ENCODE measurements around the gene ANKRD36. TPM values are rescaled to one million over a fixed set of nuclear protein-coding genes. Genes with fewer than 3 reads are reported as not detected.
"Not testable (repeated sequence)": the region's sequence is repeated elsewhere in the genome, so short reads cannot be mapped to it uniquely, and the experiment has no call there.

ANKRD36 gene
- total RNA-seq, 1 donor from 2014 or later: 51.1 TPM

DNA sequence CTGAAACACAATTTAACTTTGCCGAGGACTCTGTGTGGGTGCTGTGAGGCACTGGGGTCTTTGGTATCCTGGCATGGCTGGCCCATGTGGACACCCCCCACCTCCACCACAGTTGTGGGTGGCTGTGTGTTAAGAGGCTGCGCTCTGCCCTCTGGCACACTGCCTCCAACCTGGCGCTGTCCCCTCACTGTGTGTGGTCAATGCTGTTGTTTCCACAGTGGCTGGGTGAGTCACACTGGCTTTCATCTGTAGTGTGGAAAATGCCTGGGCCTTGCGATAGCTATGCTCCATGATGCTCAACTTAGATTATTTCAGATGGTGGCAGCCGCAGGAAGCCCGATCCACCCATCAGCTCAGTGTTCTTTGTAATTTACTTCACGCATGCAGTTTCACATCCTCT is 27.9 kb upstream of the ANKRD36 start:
- not testable (repeated sequence) for H3K36me3 Mint-ChIP-seq (ENCODE audit: unreplicated experiment); H3K4me1 Mint-ChIP-seq (ENCODE audit: low read depth, unreplicated experiment); H3K27me3 Mint-ChIP-seq (ENCODE audit: unreplicated experiment); H3K4me3 Mint-ChIP-seq (ENCODE audit: unreplicated experiment); H3K9me3 Mint-ChIP-seq (ENCODE audit: unreplicated experiment); DNase-seq; H3K27ac Mint-ChIP-seq (ENCODE audit: unreplicated experiment)

DNA sequence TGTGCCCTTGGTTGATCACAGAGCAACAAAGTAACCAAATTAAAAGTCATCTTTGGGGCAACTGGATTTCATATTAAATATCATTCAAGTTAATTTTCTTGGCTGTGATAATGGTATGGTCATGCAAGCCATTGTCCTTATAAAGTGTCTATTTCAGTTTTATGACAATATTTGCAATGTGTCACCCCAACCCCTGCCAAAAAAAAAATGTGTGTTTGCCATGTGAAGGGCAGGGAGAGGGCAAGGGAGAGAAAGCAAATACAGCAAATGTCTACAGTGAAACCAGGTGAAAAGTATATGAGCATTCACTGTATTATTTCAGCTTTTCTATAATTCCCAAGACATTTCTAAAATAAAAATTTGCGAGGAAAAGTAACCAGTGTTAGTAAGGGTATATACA is 24.2 kb upstream of the ANKRD36 start:
- not testable (repeated sequence) for H3K27ac Mint-ChIP-seq (ENCODE audit: unreplicated experiment); H3K4me1 Mint-ChIP-seq (ENCODE audit: low read depth, unreplicated experiment); H3K4me3 Mint-ChIP-seq (ENCODE audit: unreplicated experiment); DNase-seq; H3K36me3 Mint-ChIP-seq (ENCODE audit: unreplicated experiment); H3K9me3 Mint-ChIP-seq (ENCODE audit: unreplicated experiment); H3K27me3 Mint-ChIP-seq (ENCODE audit: unreplicated experiment)

DNA sequence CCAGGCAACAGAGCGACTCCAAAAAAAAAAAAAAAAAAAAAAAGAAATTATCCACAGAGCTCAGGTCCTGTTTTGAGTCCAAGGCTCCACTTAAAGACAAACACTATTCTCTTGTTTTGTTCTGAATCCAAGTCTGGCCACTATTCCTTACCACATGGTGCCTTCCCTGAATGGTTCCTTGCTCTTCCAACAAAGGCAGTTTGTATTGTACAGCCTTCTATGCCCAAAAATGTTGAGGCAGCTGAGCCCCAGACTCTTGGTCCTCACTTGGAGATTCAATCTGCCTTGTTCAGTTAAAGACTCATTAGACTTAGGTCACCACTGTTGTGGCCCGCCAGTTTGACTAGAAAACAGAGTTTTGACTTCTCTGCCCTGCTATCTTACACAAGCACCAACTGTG is 20.0 kb upstream of the ANKRD36 start:
- H3K36me3 Mint-ChIP-seq (ENCODE audit: unreplicated experiment); H3K27me3 Mint-ChIP-seq (ENCODE audit: unreplicated experiment); H3K9me3 Mint-ChIP-seq (ENCODE audit: unreplicated experiment); DNase-seq; H3K4me1 Mint-ChIP-seq (ENCODE audit: low read depth, unreplicated experiment); H3K4me3 Mint-ChIP-seq (ENCODE audit: unreplicated experiment); H3K27ac Mint-ChIP-seq (ENCODE audit: unreplicated experiment): not testable (repeated sequence)

DNA sequence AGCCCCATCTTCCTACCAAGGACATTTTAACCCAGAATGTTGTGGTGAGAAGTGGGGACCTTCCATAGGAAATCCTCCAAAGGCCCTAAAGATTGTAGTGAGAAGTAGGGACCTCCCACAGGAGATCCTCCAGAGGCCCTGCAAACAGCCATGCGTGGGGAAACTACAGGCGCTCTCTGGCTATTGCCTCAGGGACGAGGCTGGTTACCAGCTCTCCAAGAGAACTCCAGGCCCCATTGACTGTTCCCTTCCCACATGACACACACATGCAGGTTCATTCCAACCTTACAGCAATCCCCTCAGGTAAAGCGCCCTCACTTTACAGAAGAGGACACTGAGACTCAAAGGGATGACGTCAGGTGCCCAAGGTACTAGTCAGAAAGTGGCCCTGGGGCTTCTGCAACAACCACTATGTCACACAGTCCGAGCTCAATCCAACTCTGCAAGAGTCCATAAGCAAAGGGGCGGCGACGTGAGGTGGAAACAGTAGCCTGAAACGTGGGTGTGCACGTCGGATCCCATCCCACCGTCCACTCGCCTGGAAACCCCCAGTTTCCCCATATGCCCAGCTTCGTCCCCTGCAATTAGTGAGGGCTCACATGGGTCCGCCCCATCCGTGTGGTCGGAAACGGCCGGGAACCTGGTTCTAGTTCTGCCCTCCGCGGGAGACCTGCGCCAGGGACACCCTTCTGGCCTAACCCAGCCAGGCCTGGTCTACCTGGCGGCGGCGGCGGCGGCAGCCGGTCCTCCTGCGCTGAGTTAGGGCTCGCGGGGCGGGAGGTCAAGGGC is 18.8 kb upstream of the ANKRD36 start:
- H3K9me3 Mint-ChIP-seq (ENCODE audit: unreplicated experiment); H3K4me1 Mint-ChIP-seq (ENCODE audit: low read depth, unreplicated experiment); DNase-seq; H3K27me3 Mint-ChIP-seq (ENCODE audit: unreplicated experiment); H3K36me3 Mint-ChIP-seq (ENCODE audit: unreplicated experiment); H3K4me3 Mint-ChIP-seq (ENCODE audit: unreplicated experiment); H3K27ac Mint-ChIP-seq (ENCODE audit: unreplicated experiment): not testable (repeated sequence)

DNA sequence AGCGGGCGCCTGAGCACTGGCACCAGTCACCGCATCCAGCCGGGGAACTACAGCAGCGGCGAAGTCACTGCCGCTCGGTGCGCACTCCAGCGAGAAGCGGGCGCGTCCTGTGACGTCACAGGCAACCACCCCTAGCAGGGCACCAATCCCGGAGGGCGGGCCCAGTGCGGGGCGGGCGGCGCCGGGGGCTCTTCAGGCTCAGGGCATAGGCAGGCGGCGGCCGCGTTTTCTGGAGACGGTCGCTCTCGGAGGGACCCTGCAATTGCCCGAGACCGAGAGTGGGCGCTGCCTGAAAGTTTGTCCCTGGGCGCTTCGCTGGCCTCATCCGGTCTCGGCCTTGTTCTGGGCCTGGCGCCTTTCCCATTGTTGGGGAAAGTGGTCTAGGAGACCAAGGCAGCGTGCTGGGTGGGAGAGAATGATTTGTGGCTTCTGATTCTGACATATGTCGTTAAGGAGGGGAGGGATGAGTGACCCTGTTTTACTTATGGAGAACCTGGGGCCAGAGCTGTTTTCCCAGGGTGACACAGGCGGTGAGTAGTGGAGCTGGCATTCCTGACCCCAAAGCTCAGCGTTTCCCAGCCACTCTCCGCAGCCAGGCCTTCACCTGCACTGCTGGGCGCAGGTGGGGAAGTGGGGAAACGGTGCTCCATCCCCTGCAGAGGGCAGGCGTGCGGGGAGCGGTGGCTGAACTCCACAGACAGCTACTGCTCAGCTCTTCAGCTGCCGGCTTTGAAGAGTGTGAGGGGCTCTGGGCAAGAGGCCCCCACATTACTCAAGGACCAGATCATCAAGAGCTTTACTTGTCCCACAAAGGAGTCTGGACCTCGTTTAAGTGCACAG is 18.0 kb upstream of the ANKRD36 start, which contains the start of gene FAHD2B:
Gene FAHD2B, minus strand, starts transcription at position 111 of the 840 bp plus-strand sequence. CDS start 3,176 bp downstream, outside the sequence.
- H3K27me3 Mint-ChIP-seq (ENCODE audit: unreplicated experiment); H3K36me3 Mint-ChIP-seq (ENCODE audit: unreplicated experiment); H3K4me1 Mint-ChIP-seq (ENCODE audit: low read depth, unreplicated experiment); H3K9me3 Mint-ChIP-seq (ENCODE audit: unreplicated experiment); H3K27ac Mint-ChIP-seq (ENCODE audit: unreplicated experiment): not testable (repeated sequence)
- peak; percentile 82 for DNase-seq
- H3K4me3 Mint-ChIP-seq (ENCODE audit: unreplicated experiment): peak within 1 kb of the TSS; percentile 83

DNA sequence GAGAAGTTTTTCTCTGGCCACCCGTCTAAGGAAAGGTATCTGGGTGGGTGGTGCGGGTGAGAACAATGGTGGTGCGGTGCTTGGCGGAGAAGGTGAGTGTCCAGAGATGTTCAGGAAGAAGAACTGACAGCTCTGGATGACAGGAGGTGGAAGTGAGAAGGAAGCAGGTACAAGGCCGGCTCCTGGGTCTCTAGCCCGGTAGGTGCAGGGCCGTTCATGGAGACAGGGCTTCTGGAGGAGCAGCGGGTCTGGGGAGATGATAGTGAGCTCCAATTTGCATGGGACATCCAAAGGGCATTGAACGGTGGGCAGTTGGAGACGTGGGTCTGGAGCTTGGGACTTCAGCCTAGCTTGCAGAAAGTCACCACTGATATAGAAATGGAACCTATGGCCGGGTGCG is 17.3 kb upstream of the ANKRD36 start:
- TF ChIP-seq, protein P1, sequence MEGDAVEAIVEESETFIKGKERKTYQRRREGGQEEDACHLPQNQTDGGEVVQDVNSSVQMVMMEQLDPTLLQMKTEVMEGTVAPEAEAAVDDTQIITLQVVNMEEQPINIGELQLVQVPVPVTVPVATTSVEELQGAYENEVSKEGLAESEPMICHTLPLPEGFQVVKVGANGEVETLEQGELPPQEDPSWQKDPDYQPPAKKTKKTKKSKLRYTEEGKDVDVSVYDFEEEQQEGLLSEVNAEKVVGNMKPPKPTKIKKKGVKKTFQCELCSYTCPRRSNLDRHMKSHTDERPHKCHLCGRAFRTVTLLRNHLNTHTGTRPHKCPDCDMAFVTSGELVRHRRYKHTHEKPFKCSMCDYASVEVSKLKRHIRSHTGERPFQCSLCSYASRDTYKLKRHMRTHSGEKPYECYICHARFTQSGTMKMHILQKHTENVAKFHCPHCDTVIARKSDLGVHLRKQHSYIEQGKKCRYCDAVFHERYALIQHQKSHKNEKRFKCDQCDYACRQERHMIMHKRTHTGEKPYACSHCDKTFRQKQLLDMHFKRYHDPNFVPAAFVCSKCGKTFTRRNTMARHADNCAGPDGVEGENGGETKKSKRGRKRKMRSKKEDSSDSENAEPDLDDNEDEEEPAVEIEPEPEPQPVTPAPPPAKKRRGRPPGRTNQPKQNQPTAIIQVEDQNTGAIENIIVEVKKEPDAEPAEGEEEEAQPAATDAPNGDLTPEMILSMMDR (IDR thresholded peaks at IDR 0.05; ENCODE audit: partially characterized antibody, unreplicated experiment): no peak
- Mint-ChIP-seq H3K36me3 (ENCODE audit: unreplicated experiment) (peaks cover 7% of the 10 kb centered on the region), H3K9me3 (ENCODE audit: unreplicated experiment) (no peaks in the 10 kb centered on the region), H3K4me1 (ENCODE audit: low read depth, unreplicated experiment) (peaks cover 3% of the 10 kb centered on the region), H3K27me3 (ENCODE audit: unreplicated experiment) (no peaks in the 10 kb centered on the region), H3K27ac (ENCODE audit: unreplicated experiment) (no peak overlapping the region), H3K4me3 (ENCODE audit: unreplicated experiment) (peak overlapping the region; percentile 83)
- DNase-seq: no peak

DNA sequence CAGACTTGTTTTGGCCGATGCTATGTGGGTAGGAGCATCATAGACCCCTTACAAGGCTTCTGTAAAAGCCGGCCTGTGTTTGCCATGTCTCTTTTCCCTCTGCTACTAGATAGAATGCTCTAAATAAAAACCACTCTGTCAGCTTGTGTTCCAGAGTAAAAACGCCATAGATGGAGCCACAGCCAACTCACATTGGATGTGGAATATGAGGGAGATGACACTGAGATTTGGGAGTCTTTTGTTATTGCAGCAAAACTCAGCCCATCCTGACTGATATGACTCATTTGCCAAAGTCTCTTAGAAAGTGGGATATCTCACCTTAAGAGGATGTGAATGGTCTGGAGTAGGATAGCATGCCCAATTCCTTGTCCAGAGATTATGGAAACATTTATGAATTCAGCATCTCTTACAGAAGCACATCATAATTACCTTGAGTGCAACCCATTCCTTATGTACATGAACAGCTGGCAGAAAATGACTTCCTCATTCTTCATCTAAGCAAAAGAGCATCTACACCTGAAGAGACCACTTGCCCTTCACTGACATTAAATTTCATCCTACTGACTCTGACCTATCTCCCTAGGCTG is 14.1 kb upstream of the ANKRD36 start:
- DNase-seq; H3K27me3 Mint-ChIP-seq (ENCODE audit: unreplicated experiment); H3K27ac Mint-ChIP-seq (ENCODE audit: unreplicated experiment); H3K4me1 Mint-ChIP-seq (ENCODE audit: low read depth, unreplicated experiment); H3K36me3 Mint-ChIP-seq (ENCODE audit: unreplicated experiment); H3K9me3 Mint-ChIP-seq (ENCODE audit: unreplicated experiment); H3K4me3 Mint-ChIP-seq (ENCODE audit: unreplicated experiment): not testable (repeated sequence)

DNA sequence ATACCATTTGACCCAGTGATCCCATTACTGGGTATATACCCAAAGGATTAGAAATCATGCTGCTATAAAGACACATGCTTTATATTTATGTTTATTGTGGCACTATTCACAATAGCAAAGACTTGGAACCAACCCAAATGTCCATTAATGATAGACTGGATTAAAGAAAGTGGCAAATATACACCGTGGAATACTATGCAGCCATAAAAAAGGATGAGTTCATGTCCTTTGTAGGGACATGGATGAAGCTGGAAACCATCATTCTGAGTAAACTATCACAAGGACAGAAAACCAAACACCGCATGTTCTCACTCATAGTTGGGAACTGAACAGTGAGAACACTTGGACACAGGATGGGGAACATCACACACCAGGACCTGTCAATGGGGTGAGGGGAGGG is 6.1 kb upstream of the ANKRD36 start:
- not testable (repeated sequence) for H3K4me1 Mint-ChIP-seq (ENCODE audit: low read depth, unreplicated experiment); H3K4me3 Mint-ChIP-seq (ENCODE audit: unreplicated experiment); H3K27me3 Mint-ChIP-seq (ENCODE audit: unreplicated experiment); DNase-seq; H3K9me3 Mint-ChIP-seq (ENCODE audit: unreplicated experiment); H3K36me3 Mint-ChIP-seq (ENCODE audit: unreplicated experiment); H3K27ac Mint-ChIP-seq (ENCODE audit: unreplicated experiment)

DNA sequence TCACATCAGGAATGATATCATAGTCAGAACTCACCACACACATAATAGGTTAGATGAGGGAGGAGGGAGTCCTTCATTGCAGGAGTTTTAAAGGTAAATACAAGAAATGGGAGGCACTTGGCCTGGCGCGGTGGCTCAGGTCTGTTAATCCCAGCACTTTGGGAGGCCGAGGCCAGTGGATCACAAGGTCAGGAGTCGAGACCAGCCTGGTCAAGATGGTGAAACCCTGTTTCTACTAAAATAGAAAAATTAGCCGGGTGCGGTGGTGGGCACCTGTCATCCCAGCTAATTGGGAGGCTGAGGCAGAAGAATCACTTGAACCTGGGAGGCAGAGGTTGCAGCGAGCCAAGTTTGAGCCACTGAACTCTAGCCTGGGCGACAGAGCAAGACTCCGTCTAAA is 1.7 kb upstream of the ANKRD36 start:
- DNase-seq; H3K4me3 Mint-ChIP-seq (ENCODE audit: unreplicated experiment); H3K27me3 Mint-ChIP-seq (ENCODE audit: unreplicated experiment); H3K4me1 Mint-ChIP-seq (ENCODE audit: low read depth, unreplicated experiment); H3K36me3 Mint-ChIP-seq (ENCODE audit: unreplicated experiment); H3K27ac Mint-ChIP-seq (ENCODE audit: unreplicated experiment); H3K9me3 Mint-ChIP-seq (ENCODE audit: unreplicated experiment): not testable (repeated sequence)

All from glutamatergic neuron (in vitro differentiated cells).